Activated CD8-positive, alpha-beta memory T cell treated with anti-CD3 and anti-CD28 coated beads, Interleukin-2, amount 10 ng/mL, durations not matched to agents 7 days and 5 days (primary cell): ENCODE data around the gene HIVEP2. TPM values are rescaled to one million over a fixed set of nuclear protein-coding genes. Genes with fewer than 3 reads are reported as not detected.

Source experiments
- ATAC-seq: fragments of 150-1000 bp; cut with Tn5 transposase; one replicate; pipeline ENCODE4 v1.10.0; 2021; ENCODE audit warnings: moderate library complexity
- CTCF ChIA-PET: fragments of 350-600 bp; sonication (Branson Sonifier 250); formaldehyde crosslinking; loops from one replicate; lab custom pipeline; 2021; ENCODE audit warnings: antibody characterized with exemption; lab: Charles Lee
- DNase-seq: peaks from one replicate; pipeline ENCODE4 v3.0.0-alpha.2; 2020
- H3K27ac Mint-ChIP-seq: one replicate; pipeline ENCODE4 v1.8.0; 2021; ENCODE audit warnings: mild to moderate bottlenecking, mixed read lengths
- H3K27me3 Mint-ChIP-seq: one replicate; pipeline ENCODE4 v1.8.0; 2021; ENCODE audit warnings: mixed read lengths
- H3K36me3 Mint-ChIP-seq: one replicate; pipeline ENCODE4 v1.8.0; 2021; ENCODE audit warnings: mild to moderate bottlenecking, mixed read lengths
- H3K4me1 Mint-ChIP-seq: one replicate; pipeline ENCODE4 v1.8.0; 2021; ENCODE audit warnings: mixed read lengths
- H3K4me3 Mint-ChIP-seq: one replicate; pipeline ENCODE4 v1.8.0; 2021; ENCODE audit warnings: mild to moderate bottlenecking, moderate library complexity, mixed read lengths
- H3K9me3 Mint-ChIP-seq: one replicate; pipeline ENCODE4 v1.8.0; 2022; ENCODE audit warnings: low read depth, mixed read lengths
- total RNA-seq, 2 experiments: library from RNA; stranded (reverse); gene quantifications; one replicate each; pipeline ENCODE4 v1.2.3, GENCODE V29; 2021

The HIVEP2 gene
- total RNA-seq, 2 experiments from 2014 or later: 24.1 to 28.8 TPM

DNA sequence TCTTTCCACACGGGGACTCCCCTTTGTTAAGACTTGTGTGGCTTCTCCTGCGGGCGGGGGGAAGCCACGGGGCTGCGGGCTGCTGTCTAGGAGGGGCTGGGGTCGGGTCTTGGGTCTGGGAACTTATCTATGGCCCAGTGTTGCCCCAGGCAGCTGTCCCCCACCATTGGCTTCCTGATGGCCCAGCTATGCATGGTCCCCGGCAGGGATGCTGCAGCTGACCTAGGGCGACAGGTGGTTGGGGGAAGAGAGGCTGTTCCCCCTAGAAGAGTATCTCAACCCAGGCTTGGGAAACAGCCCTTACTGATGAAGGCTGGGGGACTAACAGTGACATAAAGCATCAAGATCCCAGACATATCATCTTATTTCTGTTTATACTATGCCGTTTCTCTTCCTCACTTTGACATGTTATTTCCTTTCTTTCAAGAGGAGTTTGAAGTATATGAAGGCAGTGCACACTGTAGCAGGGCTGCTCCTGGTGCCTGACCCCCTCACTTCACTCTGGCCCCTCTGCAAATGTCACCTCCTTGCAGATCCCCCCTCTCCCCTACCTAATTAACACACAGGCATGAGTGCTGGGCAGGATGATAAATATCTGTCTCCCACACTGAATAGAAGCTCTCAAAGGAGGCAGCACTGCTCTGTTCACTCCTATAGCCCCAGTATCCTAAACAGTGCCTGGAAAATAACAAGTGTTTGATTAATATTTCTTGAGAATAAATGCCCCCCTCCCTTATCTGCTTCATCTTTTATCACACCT lies 87.0 kb downstream of the HIVEP2 start:
- peak overlapping the region; percentile 71 for H3K4me3 Mint-ChIP-seq
- H3K9me3 Mint-ChIP-seq: no peaks in the 10 kb centered on the region
- ATAC-seq: peak; percentile 31
- peaks cover 11% of the 10 kb centered on the region for H3K36me3 Mint-ChIP-seq
- peak overlapping the region; percentile 96 for H3K27ac Mint-ChIP-seq
- H3K4me1 Mint-ChIP-seq: peaks cover 70% of the 10 kb centered on the region
- peak; percentile 51 for DNase-seq
- CTCF ChIA-PET: interaction anchor here (0.9 to 1.5 kb wide), 5 partner anchors 14 to 166 kb away, joined by 3 to 5 read pairs (median 3); no protein-coding TSS in a partner anchor
- H3K27me3 Mint-ChIP-seq: no peaks in the 10 kb centered on the region

DNA sequence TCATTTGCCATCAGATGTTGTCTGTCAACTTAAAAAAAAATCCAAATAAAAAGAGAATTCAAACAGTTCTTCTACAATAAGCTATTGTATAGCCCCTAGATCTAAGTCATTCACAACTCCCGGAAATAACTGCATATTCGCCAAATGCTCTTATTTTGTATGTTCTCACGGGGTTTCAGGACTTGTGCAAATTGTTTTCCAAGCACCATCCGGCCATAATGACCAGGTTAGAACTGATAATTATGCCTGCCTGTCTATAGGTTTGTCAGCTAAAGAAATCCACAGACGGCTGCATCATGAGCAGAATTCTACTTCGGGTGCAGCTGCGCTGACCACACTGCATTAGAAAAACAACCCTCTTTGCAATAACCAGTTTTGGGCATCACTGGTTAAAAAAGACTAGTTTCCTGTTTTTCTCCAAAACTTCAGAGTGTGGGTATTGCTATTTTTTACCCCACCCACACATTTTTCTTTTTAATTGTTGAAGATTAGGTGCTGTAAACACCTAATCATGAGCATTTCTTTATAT lies 87.7 kb downstream of the HIVEP2 start:
- H3K36me3 Mint-ChIP-seq: peaks cover 13% of the 10 kb centered on the region
- no peak for DNase-seq
- peak overlapping the region; percentile 71 for H3K4me3 Mint-ChIP-seq
- H3K4me1 Mint-ChIP-seq: peaks cover 76% of the 10 kb centered on the region
- H3K9me3 Mint-ChIP-seq: no peaks in the 10 kb centered on the region
- H3K27ac Mint-ChIP-seq: peak overlapping the region; percentile 96
- H3K27me3 Mint-ChIP-seq: no peaks in the 10 kb centered on the region
- CTCF ChIA-PET: interaction anchor here (0.9 to 1.9 kb wide), 7 partner anchors 15 to 90 kb away, joined by 3 to 5 read pairs (median 3); no protein-coding TSS in a partner anchor
- ATAC-seq: peak; percentile 24

DNA sequence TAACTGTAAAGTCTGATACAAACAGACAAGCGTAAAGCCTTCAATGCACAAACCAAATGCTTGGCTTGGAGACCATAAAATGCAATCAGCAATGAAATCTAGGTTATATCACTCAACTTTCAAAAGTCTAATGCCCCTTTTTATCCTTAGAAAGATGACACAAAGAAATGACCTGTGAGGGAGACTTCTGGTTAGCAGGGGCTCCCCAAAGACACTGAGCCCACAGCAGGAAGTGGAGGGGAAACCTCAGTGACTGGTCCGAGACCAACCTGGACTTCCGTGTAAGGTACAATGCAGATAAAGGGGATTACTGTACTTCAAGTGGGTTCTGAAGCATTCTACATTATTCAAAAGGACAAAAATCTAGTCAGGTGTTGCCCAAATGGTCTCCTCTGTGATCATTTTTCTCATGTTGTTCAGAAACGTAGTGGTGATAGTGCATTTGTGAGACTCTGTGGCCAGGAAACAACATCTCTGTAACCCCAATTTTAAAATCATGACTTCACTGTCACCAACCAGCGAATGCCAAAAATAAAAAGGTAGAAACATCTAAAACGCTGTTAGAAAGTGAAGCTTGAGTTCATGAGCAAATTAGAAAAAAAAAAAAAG lies 88.2 kb downstream of the HIVEP2 start:
- Mint-ChIP-seq H3K4me1 (peaks cover 80% of the 10 kb centered on the region), H3K4me3 (peak overlapping the region; percentile 71), H3K36me3 (peaks cover 13% of the 10 kb centered on the region), H3K9me3 (no peaks in the 10 kb centered on the region), H3K27ac (peak overlapping the region; percentile 96), H3K27me3 (no peaks in the 10 kb centered on the region)
- ATAC-seq (peak; percentile 65), DNase-seq (peak; percentile 86)
- CTCF ChIA-PET: interaction anchor here (0.7 to 1.9 kb wide), 7 partner anchors 33 to 90 kb away, joined by 3 to 4 read pairs (median 3); no protein-coding TSS in a partner anchor

DNA sequence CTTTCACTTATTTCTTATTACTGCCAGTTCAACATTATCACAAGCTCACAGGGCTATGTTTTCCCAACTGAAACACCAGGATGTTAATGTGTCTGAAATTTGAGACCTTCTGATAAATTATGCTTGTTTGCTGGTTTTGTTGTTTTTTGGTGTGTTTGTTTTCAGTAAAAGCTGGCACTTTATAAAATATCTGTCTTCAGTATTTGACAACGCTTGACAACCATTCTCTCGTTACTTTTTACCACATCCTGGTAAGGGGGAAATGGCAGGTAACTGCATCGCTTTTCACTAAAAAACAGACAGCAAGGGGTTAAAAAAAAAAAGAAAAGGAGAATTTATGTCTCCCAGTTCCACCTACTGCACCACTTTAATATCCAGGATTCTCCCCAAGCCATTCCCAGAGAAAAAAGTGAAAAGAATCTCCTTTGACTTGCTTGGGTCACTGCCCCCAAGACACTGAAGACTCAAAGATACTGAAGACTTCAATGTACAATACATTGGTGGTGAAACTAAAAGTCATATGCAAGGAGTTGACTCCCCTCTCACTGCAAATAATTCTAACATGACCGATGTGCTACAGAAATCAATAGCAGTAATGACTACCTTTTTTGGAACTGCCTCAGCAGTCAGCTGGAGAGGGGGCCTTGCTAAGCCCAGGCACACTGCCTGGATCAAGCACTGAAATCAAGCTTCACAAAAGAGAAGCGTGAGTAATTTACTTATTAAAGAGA lies 88.9 kb downstream of the HIVEP2 start:
- no peaks in the 10 kb centered on the region for H3K27me3 Mint-ChIP-seq
- CTCF ChIA-PET: interaction anchor here (0.7 to 2.3 kb wide), 7 partner anchors 27 to 91 kb away, joined by 3 to 6 read pairs (median 3); no protein-coding TSS in a partner anchor
- peak; percentile 61 for DNase-seq
- H3K9me3 Mint-ChIP-seq: no peaks in the 10 kb centered on the region
- peak overlapping the region; percentile 96 for H3K27ac Mint-ChIP-seq
- peaks cover 84% of the 10 kb centered on the region for H3K4me1 Mint-ChIP-seq
- ATAC-seq: peak; percentile 50
- H3K36me3 Mint-ChIP-seq: peaks cover 13% of the 10 kb centered on the region
- H3K4me3 Mint-ChIP-seq: peak overlapping the region; percentile 71

DNA sequence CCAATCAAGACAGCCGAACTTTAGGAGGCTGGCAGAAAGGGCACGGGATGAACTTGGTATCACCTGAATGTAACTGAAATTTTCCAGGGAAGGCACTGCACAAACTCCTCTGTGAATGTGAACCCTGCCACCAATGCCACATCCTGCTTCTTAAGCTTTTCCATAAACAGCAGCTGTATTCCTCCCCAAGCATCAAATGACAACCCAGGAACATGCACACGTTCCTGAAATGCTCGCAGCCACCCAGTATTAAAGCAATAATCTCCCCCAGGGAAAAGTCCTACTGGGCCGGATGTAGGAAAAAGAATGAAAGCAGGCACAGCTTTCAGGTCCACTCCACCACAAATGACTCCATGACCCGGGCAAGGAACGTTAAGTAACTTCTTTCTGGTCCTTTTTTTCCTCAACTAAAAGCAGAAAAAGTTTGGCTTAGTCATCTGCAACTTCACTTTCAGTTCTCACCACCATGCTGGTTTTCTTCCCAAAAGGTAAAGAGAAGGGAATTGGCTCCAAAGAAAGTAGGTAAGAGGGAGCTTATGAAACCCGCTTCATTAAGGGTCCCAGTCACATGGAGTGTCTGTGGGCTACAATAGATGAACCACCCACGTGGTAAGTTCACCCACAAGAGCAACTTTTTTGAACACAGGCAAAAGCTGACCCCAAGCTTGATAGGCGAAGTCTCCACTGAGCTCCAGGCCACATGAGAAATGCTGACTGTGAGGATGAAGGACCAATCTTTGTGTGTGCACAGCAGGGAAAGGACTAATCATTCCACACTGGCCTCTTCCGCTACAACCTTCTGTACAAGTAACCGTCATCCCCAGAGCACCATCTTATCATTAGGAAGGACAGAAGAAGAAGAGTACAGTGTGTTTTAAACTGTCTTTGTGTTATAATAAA lies 90.1 kb downstream of the HIVEP2 start:
- no peaks in the 10 kb centered on the region for H3K27me3 Mint-ChIP-seq
- peaks cover 88% of the 10 kb centered on the region for H3K4me1 Mint-ChIP-seq
- CTCF ChIA-PET: interaction anchor here (0.8 to 2.3 kb wide), 4 partner anchors 28 to 88 kb away, joined by 3 to 6 read pairs (median 5); no protein-coding TSS in a partner anchor
- H3K4me3 Mint-ChIP-seq: peak overlapping the region; percentile 71
- ATAC-seq: no peak
- no peak for DNase-seq
- no peaks in the 10 kb centered on the region for H3K9me3 Mint-ChIP-seq
- peak overlapping the region; percentile 96 for H3K27ac Mint-ChIP-seq
- H3K36me3 Mint-ChIP-seq: peaks cover 8% of the 10 kb centered on the region

DNA sequence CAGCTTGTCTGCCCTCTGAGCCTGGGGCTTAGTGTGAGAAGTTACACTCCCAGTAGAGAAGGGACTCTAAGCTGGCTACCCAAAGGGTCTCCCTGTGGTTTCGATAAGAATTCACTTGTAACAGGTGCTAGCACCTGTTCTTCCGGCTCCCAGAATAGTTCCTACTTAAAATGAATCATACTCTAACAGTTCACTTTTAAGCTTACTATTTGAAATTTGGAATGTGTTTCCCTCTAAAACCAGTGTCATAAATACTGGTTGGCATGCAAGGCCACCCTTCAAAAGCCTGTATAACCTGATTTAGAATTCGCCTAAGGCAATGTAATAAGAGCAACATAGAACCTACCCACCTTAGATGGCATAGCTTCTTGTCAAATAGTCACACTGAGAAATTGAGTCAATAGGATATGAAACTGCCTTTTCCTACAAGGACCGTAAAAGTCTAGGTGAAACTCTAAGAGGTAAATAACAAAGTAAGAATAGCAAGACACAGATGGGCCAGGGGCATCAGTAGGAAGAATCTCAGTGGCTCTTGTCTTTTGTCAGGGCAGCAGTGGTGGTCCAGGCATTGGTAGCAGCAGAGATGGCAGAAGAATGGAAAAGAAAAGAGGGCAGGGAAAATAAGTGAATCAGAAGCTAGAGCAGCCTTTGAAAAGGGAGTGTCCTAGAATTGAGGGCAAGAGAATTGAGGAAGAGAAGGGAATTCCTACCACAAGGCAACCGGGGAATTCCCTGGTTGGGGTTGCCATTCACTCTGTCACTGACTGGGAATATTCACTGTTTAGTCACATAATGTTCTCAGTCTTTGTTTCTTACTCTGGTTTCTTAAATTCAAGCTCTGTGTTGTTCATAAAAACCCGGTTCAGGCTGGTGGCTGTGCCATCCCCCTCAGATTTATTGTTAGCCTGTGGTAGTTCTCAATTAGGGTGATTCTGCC lies 91.5 kb downstream of the HIVEP2 start:
- CTCF ChIA-PET: interaction anchor here (0.9 to 2.0 kb wide), 5 partner anchors 10 to 90 kb away, joined by 3 to 6 read pairs (median 4); no protein-coding TSS in a partner anchor
- no peak for ATAC-seq
- DNase-seq: no peak
- Mint-ChIP-seq H3K4me3 (peak overlapping the region; percentile 10), H3K36me3 (peaks cover 3% of the 10 kb centered on the region), H3K27ac (peak overlapping the region; percentile 96), H3K27me3 (no peaks in the 10 kb centered on the region), H3K4me1 (peaks cover 92% of the 10 kb centered on the region), H3K9me3 (no peaks in the 10 kb centered on the region)

DNA sequence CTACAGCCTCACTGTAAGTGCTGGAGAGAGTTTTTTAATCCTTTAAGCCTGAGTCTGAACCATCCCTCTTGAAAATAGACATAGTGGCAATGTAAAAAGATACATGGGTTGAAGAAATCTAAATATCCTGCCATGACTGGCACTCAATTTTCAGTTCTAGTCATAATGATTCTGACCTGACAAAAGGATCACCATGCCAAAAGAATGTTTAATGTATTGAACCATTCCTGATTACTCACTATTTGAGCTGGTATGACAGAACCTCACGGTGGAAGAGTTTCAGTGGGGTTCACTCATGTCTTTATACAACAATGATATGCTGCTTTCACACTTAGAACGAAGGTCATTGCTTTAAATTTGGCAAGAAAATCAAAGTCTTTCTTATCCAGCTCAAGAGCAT lies 93.4 kb downstream of the HIVEP2 start:
- peaks cover 3% of the 10 kb centered on the region for H3K36me3 Mint-ChIP-seq
- CTCF ChIA-PET: no interaction called here
- H3K27ac Mint-ChIP-seq: peak overlapping the region; percentile 83

DNA sequence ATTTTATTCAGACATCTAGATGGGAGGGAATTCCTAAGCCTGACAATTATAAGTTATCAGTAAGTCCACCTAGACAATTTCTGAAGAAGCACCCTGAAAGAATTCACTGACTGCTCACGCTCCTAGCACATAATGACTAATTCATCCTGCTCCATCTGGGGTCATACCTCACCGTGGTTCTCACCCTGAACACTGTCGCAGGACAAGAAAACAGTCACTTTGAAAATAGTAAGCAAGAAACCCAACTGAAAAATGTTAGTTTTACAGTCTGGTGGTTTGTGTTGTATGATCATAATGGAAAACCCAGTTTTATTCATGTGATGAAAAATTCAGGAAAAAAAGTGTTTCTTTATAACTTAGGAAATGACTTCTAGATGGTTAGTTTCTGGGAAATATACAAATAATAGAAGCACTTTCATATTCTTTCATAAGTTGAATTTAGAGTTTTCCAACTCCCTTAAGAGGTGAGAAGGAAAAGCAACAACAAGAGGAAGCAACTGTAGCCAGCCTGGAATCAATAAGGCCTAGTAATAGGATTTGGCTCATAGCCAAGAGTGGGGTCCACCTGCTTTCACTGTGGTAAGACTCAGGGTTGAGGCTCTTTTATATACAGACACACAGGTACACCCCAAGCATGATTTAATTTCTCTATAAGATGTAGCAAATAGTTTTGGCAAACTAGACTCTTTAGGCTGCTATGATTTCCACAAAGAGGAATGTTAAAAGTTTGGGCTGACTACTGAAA lies 94.1 kb downstream of the HIVEP2 start:
- DNase-seq: peak; percentile 75

More for the DNA sequence above, 93.4 kb downstream of the HIVEP2 start:
- Mint-ChIP-seq H3K4me3 (no peak overlapping the region), H3K4me1 (peaks cover 93% of the 10 kb centered on the region), H3K9me3 (no peaks in the 10 kb centered on the region), H3K27me3 (no peaks in the 10 kb centered on the region)
- ATAC-seq (peak; percentile 4), DNase-seq (no peak)

DNA sequence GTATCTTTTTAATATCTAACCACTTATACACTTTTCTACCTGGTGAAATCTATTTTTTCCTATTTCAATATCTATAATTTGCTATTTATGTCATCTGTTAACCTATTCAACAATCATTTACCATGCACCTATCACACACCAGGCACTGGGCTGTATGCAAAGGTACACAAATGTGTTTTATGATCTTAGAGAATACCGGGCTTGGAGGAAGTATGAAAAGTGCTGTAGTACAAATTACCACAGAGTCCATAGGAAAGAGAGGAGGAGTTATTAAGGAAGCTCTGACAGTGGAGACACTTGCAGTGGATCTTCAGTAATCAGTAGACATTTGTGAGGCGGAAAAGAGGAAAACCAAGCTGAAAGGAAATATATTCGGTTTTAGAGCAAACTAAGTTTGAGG lies 96.0 kb downstream of the HIVEP2 start:
- no peak for DNase-seq
- H3K4me3 Mint-ChIP-seq: no peak overlapping the region
- CTCF ChIA-PET: interaction anchor here (0.9 to 1.2 kb wide), 3 partner anchors 37 to 156 kb away, joined by 3 read pairs; no protein-coding TSS in a partner anchor
- peaks cover 92% of the 10 kb centered on the region for H3K4me1 Mint-ChIP-seq
- no peaks in the 10 kb centered on the region for H3K27me3 Mint-ChIP-seq
- no peak overlapping the region for H3K27ac Mint-ChIP-seq
- no peaks in the 10 kb centered on the region for H3K9me3 Mint-ChIP-seq
- peaks cover 3% of the 10 kb centered on the region for H3K36me3 Mint-ChIP-seq
- no peak for ATAC-seq

More for the DNA sequence above, 94.1 kb downstream of the HIVEP2 start:
- H3K4me1 Mint-ChIP-seq: peaks cover 94% of the 10 kb centered on the region
- peak; percentile 68 for ATAC-seq
- no peaks in the 10 kb centered on the region for H3K9me3 Mint-ChIP-seq
- CTCF ChIA-PET: no interaction called here
- H3K4me3 Mint-ChIP-seq: peak overlapping the region; percentile 37
- peak overlapping the region; percentile 83 for H3K27ac Mint-ChIP-seq
- H3K27me3 Mint-ChIP-seq: no peaks in the 10 kb centered on the region
- peaks cover 3% of the 10 kb centered on the region for H3K36me3 Mint-ChIP-seq

DNA sequence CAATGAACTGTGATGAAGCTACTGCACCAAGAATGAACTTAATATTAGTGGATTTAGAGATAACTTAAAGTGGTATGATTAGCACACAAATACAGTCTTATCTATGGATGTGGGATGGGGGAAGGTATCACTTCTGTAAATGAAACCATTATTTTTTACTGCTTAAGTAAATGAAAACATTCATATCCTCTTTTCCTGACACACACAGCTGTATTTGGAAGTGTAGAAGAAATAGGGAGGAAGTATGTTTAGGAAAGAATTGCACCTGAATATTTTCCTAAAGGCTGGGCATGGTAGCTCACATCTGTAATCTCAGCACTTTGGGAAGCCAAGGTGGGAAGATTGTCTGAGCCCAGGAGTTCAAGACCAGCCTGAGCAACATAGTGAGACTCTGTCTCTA lies 96.8 kb downstream of the HIVEP2 start:
- H3K4me3 Mint-ChIP-seq: no peak overlapping the region
- ATAC-seq: no peak
- no peaks in the 10 kb centered on the region for H3K9me3 Mint-ChIP-seq
- CTCF ChIA-PET: interaction anchor here (0.9 to 1.2 kb wide), 2 partner anchors 28 to 38 kb away, joined by 3 read pairs; no protein-coding TSS in a partner anchor
- peaks cover 91% of the 10 kb centered on the region for H3K4me1 Mint-ChIP-seq
- no peak for DNase-seq
- peaks cover 3% of the 10 kb centered on the region for H3K36me3 Mint-ChIP-seq
- H3K27ac Mint-ChIP-seq: peak overlapping the region; percentile 45
- H3K27me3 Mint-ChIP-seq: no peaks in the 10 kb centered on the region
